ENCODE measurements around the gene KCNJ6. TPM values are rescaled to one million over a fixed set of nuclear protein-coding genes. Genes with fewer than 3 reads are reported as not detected.

Gene KCNJ6
- total RNA-seq, 1 experiment from 2014 or later, result not detected

- no peak for TF ChIP-seq EGR1 (IDR thresholded peaks at IDR 0.05; ENCODE audit: low read depth)
Observed at GRCh38 chr21:37797403-37797802, 118.9 kb downstream of the KCNJ6 start (continued).

GRCh38 chr21:37796011-37796410 lies 120.2 kb downstream of the KCNJ6 start:
- H3K9me3 ChIP-seq (ENCODE audit: control insufficient read depth in 1 of 2, insufficient read depth in 1 of 2, low read depth in 1 of 2, low read length in 2 of 2), result no peaks in the 10 kb centered on the region
- CTCF ChIA-PET, result no interaction called here
- no peaks in the 10 kb centered on the region for H3K79me2 ChIP-seq (ENCODE audit: insufficient read depth, low read length)
- H3K27me3 ChIP-seq (ENCODE audit: insufficient read depth, low read length), result peaks cover 11% of the 10 kb centered on the region; the same call in 1 of the 2 replicates
- H3K9ac ChIP-seq (ENCODE audit: low read length), result no peak overlapping the region
- intact Hi-C loops (cut with micrococcal nuclease), result no loop called here
- no peak for DNase-seq (ENCODE audit: low read depth, low spot score)
- H4K20me1 ChIP-seq (ENCODE audit: insufficient read depth), result no peaks in the 10 kb centered on the region
- POLR2A ChIA-PET, result no interaction called here
- no peak overlapping the region for H3K27ac ChIP-seq (ENCODE audit: low read depth, low read length)
- RAD21 ChIA-PET (ENCODE audit: low non-redundant PET in 1 of 2, low total read pairs in 2 of 2, uncharacterized antibody in 2 of 2, unreplicated experiment in 2 of 2), result no interaction called here
- H3K4me1 ChIP-seq (ENCODE audit: control insufficient read depth in 1 of 2, insufficient read depth in 2 of 2, low read length in 2 of 2), result no peaks in the 10 kb centered on the region
- no peaks in the 10 kb centered on the region for H3K9me2 ChIP-seq (ENCODE audit: insufficient read depth)
- no peak overlapping the region for H2AFZ ChIP-seq (ENCODE audit: low read depth, low read length, poor library complexity, severe bottlenecking)
- BruUV-seq (replicated peaks), result no TSS peak
- H3K36me3 ChIP-seq (ENCODE audit: control insufficient read depth in 1 of 2, insufficient read depth in 2 of 2, low read length in 2 of 2), result no peaks in the 10 kb centered on the region
- H3K4me3 ChIP-seq (replicated peaks in 1 of 2; ENCODE audit: low read depth in 1 of 2, low read length in 2 of 2), result no peak overlapping the region
- no peak overlapping the region for H3K4me2 ChIP-seq (ENCODE audit: low read length)
- TF ChIP-seq ELF1 (IDR thresholded peaks at IDR 0.05; ENCODE audit: borderline replicate concordance, low read depth) (no peak), CBX3 (IDR thresholded peaks at IDR 0.05; ENCODE audit: low read depth) (no peak), RAD21 (IDR thresholded peaks at IDR 0.05; ENCODE audit: low read depth) (no peak), EZH2phosphoT487 (IDR thresholded peaks at IDR 0.05; ENCODE audit: borderline replicate concordance) (no peak), CEBPB (IDR thresholded peaks at IDR 0.05; ENCODE audit: low read depth) (no peak), ZFX (IDR thresholded peaks at IDR 0.05) (no peak), CTCF (IDR thresholded peaks at IDR 0.05 in 2 of 3, conservative IDR thresholded peaks at IDR 0.05 in 1 of 3; ENCODE audit: borderline replicate concordance in 1 of 3, insufficient read depth in 1 of 3, low read depth in 2 of 3, low read length in 2 of 3) (no peak), POLR2AphosphoS5 (IDR thresholded peaks at IDR 0.05; ENCODE audit: low read depth, low read length) (no peak), ZNF274 (IDR thresholded peaks at IDR 0.05; ENCODE audit: low read depth, low read length) (no peak)
- ATAC-seq, result no peak

Measured in HCT116 (cell line).